ELF-1 (cell line): ENCODE measurements around the gene NDUFS2.
"Not testable (repeated sequence)": the region's sequence is repeated elsewhere in the genome, so short reads cannot be mapped to it uniquely, and the experiment has no call there.

Experiments
- DNase-seq: peaks from one replicate; pipeline ENCODE4 v3.0.0-alpha.2; 2016; ENCODE audit warnings: low read depth, low spot score

NDUFS2 gene

GRCh38 chr1:161219078-161219892 lies 17.1 kb downstream of the NDUFS2 start:
- DNase-seq, result no peak

- no peak for DNase-seq
Observed at GRCh38 chr1:161220002-161220401, 17.8 kb downstream of the NDUFS2 start.

- no peak for DNase-seq
Observed at GRCh38 chr1:161222175-161223019, 20.2 kb downstream of the NDUFS2 start.

GRCh38 chr1:161223805-161224694 lies 21.9 kb downstream of the NDUFS2 start:
- DNase-seq, result no peak

GRCh38 chr1:161224695-161225087 lies 22.5 kb downstream of the NDUFS2 start:
- DNase-seq, result not testable (repeated sequence)

GRCh38 chr1:161225178-161225533 lies 23.0 kb downstream of the NDUFS2 start:
- no peak for DNase-seq

GRCh38 chr1:161225534-161226319 lies 23.6 kb downstream of the NDUFS2 start, which contains the start of gene TOMM40L:
Gene TOMM40L, plus strand, starts transcription at chr1:161226060. Its CDS starts 430 bp downstream, at chr1:161226490.
- peak; percentile 100 for DNase-seq

GRCh38 chr1:161226320-161226711 lies 24.1 kb downstream of the NDUFS2 start:
- no peak for DNase-seq

GRCh38 chr1:161226759-161227158 lies 24.6 kb downstream of the NDUFS2 start:
- no peak for DNase-seq

- peak; percentile 86 for DNase-seq
Observed at GRCh38 chr1:161227196-161227871, 25.2 kb downstream of the NDUFS2 start.

GRCh38 chr1:161228032-161228431 lies 25.9 kb downstream of the NDUFS2 start:
- no peak for DNase-seq

GRCh38 chr1:161229896-161230295 lies 27.7 kb downstream of the NDUFS2 start:
- DNase-seq, result no peak

- DNase-seq, result no peak
Observed at GRCh38 chr1:161230762-161231161, 28.6 kb downstream of the NDUFS2 start.

- DNase-seq, result no peak
Observed at GRCh38 chr1:161233102-161233501, 30.9 kb downstream of the NDUFS2 start.

- no peak for DNase-seq
Observed at GRCh38 chr1:161235957-161236775, 34.0 kb downstream of the NDUFS2 start.

GRCh38 chr1:161238039-161238473 lies 35.9 kb downstream of the NDUFS2 start, which contains the start of gene NR1I3:
Gene NR1I3, minus strand, starts transcription at chr1:161238203. Its CDS starts 1,638 bp downstream, at chr1:161236565.
- DNase-seq, result no peak

GRCh38 chr1:161241682-161242081 lies 39.5 kb downstream of the NDUFS2 start:
- DNase-seq, result no peak

GRCh38 chr1:161242313-161242712 lies 40.1 kb downstream of the NDUFS2 start:
- no peak for DNase-seq

- DNase-seq, result no peak
Observed at GRCh38 chr1:161244888-161245287, 42.7 kb downstream of the NDUFS2 start.
